Subcutaneous abdominal adipose tissue (tissue), 5 donors: Measurements from ENCODE around the gene GCHFR.

Source experiments
- H3K27ac ChIP-seq: one replicate; pipeline ENCODE4 v1.7.0; 2013; ENCODE audit warnings: low read depth, mild to moderate bottlenecking, inconsistent platforms, low read length, moderate library complexity
- H3K27me3 ChIP-seq, 5 donors: one replicate each; pipeline ENCODE4 v1.7.0; 2013; ENCODE audit warnings: low read length in 5 of 5, inconsistent platforms in 1 of 5; ENCODE audit not compliant: control insufficient read depth in 5 of 5, insufficient read depth in 4 of 5
- H3K36me3 ChIP-seq, 5 donors: one replicate each; pipeline ENCODE4 v1.7.0; 2013; ENCODE audit warnings: low read length in 5 of 5; ENCODE audit not compliant: control insufficient read depth in 5 of 5, insufficient read depth in 5 of 5
- H3K4me1 ChIP-seq, 5 donors: one replicate each; pipeline ENCODE4 v1.7.0; 2013; ENCODE audit warnings: low read length in 5 of 5, mild to moderate bottlenecking in 3 of 5, moderate library complexity in 1 of 5; ENCODE audit not compliant: control insufficient read depth in 5 of 5, insufficient read depth in 5 of 5
- H3K4me3 ChIP-seq, 5 donors: one replicate each; pipeline ENCODE4 v1.7.0; 2013; ENCODE audit warnings: low read length in 5 of 5, low read depth in 1 of 5
- H3K9ac ChIP-seq, 5 donors: one replicate each; pipeline ENCODE4 v1.7.0; 2013; ENCODE audit warnings: low read length in 5 of 5, mild to moderate bottlenecking in 4 of 5, moderate library complexity in 3 of 5
- H3K9me3 ChIP-seq, 5 donors: one replicate each; pipeline ENCODE4 v1.7.0; 2013; ENCODE audit warnings: low read length in 5 of 5; ENCODE audit not compliant: control insufficient read depth in 5 of 5
- donor health status: healthy.
- donor health status: healthy.
- donor health status: healthy.
- donor health status: healthy.
- donor health status: healthy.

GCHFR gene

GRCh38 chr15:40763801-40764628 is at the start of gene GCHFR:
Gene GCHFR (plus strand): TSS chr15:40764068. CDS start chr15:40764181, 113 bp downstream.
- no peaks in the 10 kb centered on the region for H3K27me3 ChIP-seq
- peak within 1 kb of the TSS; percentile 67 to 83 (median 68) for H3K4me3 ChIP-seq
- peak within 1 kb of the TSS; percentile 38 to 75 (median 58) for H3K9ac ChIP-seq
- H3K36me3 ChIP-seq: peaks cover 0 to 14% (median 11%) of the 10 kb centered on the region in 5 donors
- H3K27ac ChIP-seq: peak within 1 kb of the TSS; percentile 83
- H3K4me1 ChIP-seq: peaks cover 9 to 60% (median 56%) of the 10 kb centered on the region in 5 donors
- no peaks in the 10 kb centered on the region for H3K9me3 ChIP-seq

- no peaks in the 10 kb centered on the region for H3K36me3 ChIP-seq
These were observed 49.7 kb upstream of the GCHFR start for GRCh38 chr15:40714144-40714543.

GRCh38 chr15:40716165-40716564 is 47.7 kb upstream of the GCHFR start:
- Histone ChIP-seq H3K4me1 (no peaks in the 10 kb centered on the region), H3K4me3 (no peak overlapping the region), H3K36me3 (no peaks in the 10 kb centered on the region), H3K27ac (no peak overlapping the region), H3K9ac (no peak overlapping the region), H3K9me3 (no peaks in the 10 kb centered on the region), H3K27me3 (no peaks in the 10 kb centered on the region)

More at GRCh38 chr15:40714144-40714543, 49.7 kb upstream of the GCHFR start:
- H3K27me3 ChIP-seq: no peaks in the 10 kb centered on the region
- no peaks in the 10 kb centered on the region for H3K9me3 ChIP-seq
- H3K4me1 ChIP-seq: no peaks in the 10 kb centered on the region
- H3K27ac ChIP-seq: no peak overlapping the region
- H3K4me3 ChIP-seq: no peak overlapping the region
- no peak overlapping the region for H3K9ac ChIP-seq

- Histone ChIP-seq H3K27ac (no peak overlapping the region), H3K9ac (no peak overlapping the region), H3K4me3 (no peak overlapping the region), H3K9me3 (no peaks in the 10 kb centered on the region), H3K36me3 (no peaks in the 10 kb centered on the region), H3K4me1 (no peaks in the 10 kb centered on the region), H3K27me3 (no peaks in the 10 kb centered on the region)
These were observed 42.2 kb upstream of the GCHFR start for GRCh38 chr15:40721701-40722100.

- Histone ChIP-seq H3K27ac (no peak overlapping the region), H3K4me3 (no peak overlapping the region), H3K9ac (no peak overlapping the region), H3K27me3 (no peaks in the 10 kb centered on the region), H3K9me3 (no peaks in the 10 kb centered on the region), H3K4me1 (no peaks in the 10 kb centered on the region), H3K36me3 (no peaks in the 10 kb centered on the region)
These were observed 41.5 kb upstream of the GCHFR start for GRCh38 chr15:40722354-40722753.

- H3K4me1 ChIP-seq: no peaks in the 10 kb centered on the region
- no peaks in the 10 kb centered on the region for H3K9me3 ChIP-seq
- no peak overlapping the region for H3K4me3 ChIP-seq
- H3K27ac ChIP-seq: no peak overlapping the region
- H3K9ac ChIP-seq: no peak overlapping the region
- no peaks in the 10 kb centered on the region for H3K36me3 ChIP-seq
- no peaks in the 10 kb centered on the region for H3K27me3 ChIP-seq
These were observed 40.9 kb upstream of the GCHFR start for GRCh38 chr15:40722934-40723333.

- H3K27me3 ChIP-seq: no peaks in the 10 kb centered on the region
- no peaks in the 10 kb centered on the region for H3K36me3 ChIP-seq
- no peaks in the 10 kb centered on the region for H3K9me3 ChIP-seq
- no peak overlapping the region for H3K27ac ChIP-seq
- no peak overlapping the region for H3K4me3 ChIP-seq
- no peak overlapping the region for H3K9ac ChIP-seq
- no peaks in the 10 kb centered on the region for H3K4me1 ChIP-seq
These were observed 39.9 kb upstream of the GCHFR start for GRCh38 chr15:40723919-40724318.

GRCh38 chr15:40731034-40731433 is 32.8 kb upstream of the GCHFR start:
- peaks cover 0 to 15% (median 0%) of the 10 kb centered on the region in 5 donors for H3K4me1 ChIP-seq
- no peaks in the 10 kb centered on the region for H3K27me3 ChIP-seq
- peak overlapping the region; percentile 35 for H3K27ac ChIP-seq
- peak overlapping the region in 1 of 5 donors; percentile 6 for H3K9ac ChIP-seq
- H3K36me3 ChIP-seq: peaks cover 7 to 27% (median 21%) of the 10 kb centered on the region in 5 donors
- no peaks in the 10 kb centered on the region for H3K9me3 ChIP-seq
- no peak overlapping the region for H3K4me3 ChIP-seq

- Histone ChIP-seq H3K27ac (no peak overlapping the region), H3K36me3 (peaks cover 26 to 68% (median 59%) of the 10 kb centered on the region in 5 donors), H3K9me3 (no peaks in the 10 kb centered on the region), H3K27me3 (no peaks in the 10 kb centered on the region), H3K4me1 (peaks cover 0 to 7% (median 0%) of the 10 kb centered on the region in 5 donors), H3K9ac (no peak overlapping the region), H3K4me3 (no peak overlapping the region)
These were observed 27.3 kb upstream of the GCHFR start for GRCh38 chr15:40736575-40736974.

- Histone ChIP-seq H3K9me3 (no peaks in the 10 kb centered on the region), H3K4me3 (no peak overlapping the region), H3K9ac (no peak overlapping the region), H3K27ac (no peak overlapping the region), H3K4me1 (peaks cover 0 to 7% (median 0%) of the 10 kb centered on the region in 5 donors), H3K27me3 (no peaks in the 10 kb centered on the region), H3K36me3 (peaks cover 26 to 66% (median 59%) of the 10 kb centered on the region in 5 donors)
These were observed 26.8 kb upstream of the GCHFR start for GRCh38 chr15:40737048-40737447.
